ENCODE data around the gene RAB1A. TPM values are rescaled to one million over a fixed set of nuclear protein-coding genes. Genes with fewer than 3 reads are reported as not detected.

Gene RAB1A
- total and polyA plus RNA-seq, 9 of the 15 experiments (the other 6 are each of a cell fraction or from before 2014, with no cell fraction given) = 43.8 to 163 (median 67.7) TPM

DNA sequence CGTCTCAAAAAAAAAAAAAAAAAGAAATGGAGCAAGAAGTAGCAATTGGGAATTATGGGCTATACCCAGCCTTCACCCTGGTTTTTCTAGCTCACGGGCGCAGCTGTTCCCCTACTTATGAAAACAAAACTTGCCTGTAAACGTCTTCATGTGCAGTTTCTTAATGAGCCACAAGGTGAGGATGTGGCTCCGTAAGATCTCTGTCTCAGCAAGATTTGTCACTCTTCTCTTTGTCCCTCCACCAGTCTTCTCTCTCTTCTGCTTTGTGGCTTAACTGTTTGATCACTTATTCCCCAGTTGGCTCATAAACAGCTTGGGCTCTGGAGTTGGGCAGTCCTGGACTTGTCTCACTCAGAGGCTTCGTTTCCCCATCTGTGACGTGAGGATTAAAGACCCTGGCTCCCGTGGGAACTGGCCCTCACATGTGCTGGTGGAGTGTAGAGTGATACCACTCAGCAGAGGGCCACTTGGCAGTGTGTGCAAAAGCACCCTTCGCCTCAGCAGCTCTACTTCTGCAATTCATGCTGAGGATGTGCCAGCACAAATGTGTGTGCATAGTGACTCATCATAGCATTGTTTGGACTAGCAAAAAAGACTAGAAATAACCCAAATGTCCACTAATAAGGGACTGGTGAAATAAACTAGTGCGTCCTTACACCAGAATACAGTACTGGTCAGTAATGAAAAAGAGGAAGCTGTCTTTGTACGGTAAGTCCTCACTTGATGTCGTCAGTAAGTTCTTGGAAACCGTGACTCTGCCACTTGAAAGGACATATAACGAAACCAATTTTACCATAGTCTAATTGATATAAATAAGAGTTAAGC lies 65.0 kb downstream of the RAB1A start (continued):
- no peak for TF ChIP-seq PATZ1 (CRISPR knock-in tag; IDR thresholded peaks at IDR 0.05; ENCODE audit: borderline replicate concordance)
- no peak for TF ChIP-seq IFI16 (CRISPR knock-in tag; IDR thresholded peaks at IDR 0.05)
- TF ChIP-seq KAT8 (IDR thresholded peaks at IDR 0.05; ENCODE audit: low read depth) = no peak
- TF ChIP-seq ZNF3 (CRISPR knock-in tag; IDR thresholded peaks at IDR 0.05) = no peak
- TF ChIP-seq, protein P1, sequence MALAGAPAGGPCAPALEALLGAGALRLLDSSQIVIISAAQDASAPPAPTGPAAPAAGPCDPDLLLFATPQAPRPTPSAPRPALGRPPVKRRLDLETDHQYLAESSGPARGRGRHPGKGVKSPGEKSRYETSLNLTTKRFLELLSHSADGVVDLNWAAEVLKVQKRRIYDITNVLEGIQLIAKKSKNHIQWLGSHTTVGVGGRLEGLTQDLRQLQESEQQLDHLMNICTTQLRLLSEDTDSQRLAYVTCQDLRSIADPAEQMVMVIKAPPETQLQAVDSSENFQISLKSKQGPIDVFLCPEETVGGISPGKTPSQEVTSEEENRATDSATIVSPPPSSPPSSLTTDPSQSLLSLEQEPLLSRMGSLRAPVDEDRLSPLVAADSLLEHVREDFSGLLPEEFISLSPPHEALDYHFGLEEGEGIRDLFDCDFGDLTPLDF (CRISPR knock-in tag; IDR thresholded peaks at IDR 0.05) = no peak
- TF ChIP-seq ZNF184 (CRISPR knock-in tag; IDR thresholded peaks at IDR 0.05) = no peak
- TF ChIP-seq RUNX1 (IDR thresholded peaks at IDR 0.05; ENCODE audit: low read depth) = no peak
- no peak for TF ChIP-seq PYGO2 (tag; IDR thresholded peaks at IDR 0.05)
- peak; percentile 40 for TF ChIP-seq DACH1 (IDR thresholded peaks at IDR 0.05; ENCODE audit: partially characterized antibody)
- TF ChIP-seq SLC30A9 (CRISPR knock-in tag; IDR thresholded peaks at IDR 0.05) = no peak
- TF ChIP-seq USF1 (CRISPR knock-in tag; IDR thresholded peaks at IDR 0.05) = no peak
- TF ChIP-seq FOXK2 (conservative IDR thresholded peaks at IDR 0.05 in 1 of 2, IDR thresholded peaks at IDR 0.05 in 1 of 2; ENCODE audit: low read depth in 2 of 2) = peak in 1 of 2 experiments; percentile 38; a peak in 2 of 4 replicates
- no peak for TF ChIP-seq PRPF4 (IDR thresholded peaks at IDR 0.05; ENCODE audit: insufficient read depth, low read depth, low read length, poor library complexity, severe bottlenecking)
- TF ChIP-seq ZBTB1 (CRISPR knock-in tag; IDR thresholded peaks at IDR 0.05; ENCODE audit: borderline replicate concordance, low read depth) = no peak
- TF ChIP-seq POLR2A (conservative IDR thresholded peaks at IDR 0.05) = no peak
- TF ChIP-seq EWSR1 (IDR thresholded peaks at IDR 0.05; ENCODE audit: borderline replicate concordance, low read depth, partially characterized antibody) = no peak
- TF ChIP-seq MTA1 (IDR thresholded peaks at IDR 0.05; ENCODE audit: borderline replicate concordance) = peak; percentile 56; the same call in 1 of the 2 replicates
- peak; percentile 63; the same call in 1 of the 2 replicates for TF ChIP-seq MTA3 (IDR thresholded peaks at IDR 0.05; ENCODE audit: borderline replicate concordance)
- TF ChIP-seq TCF7L2 (IDR thresholded peaks at IDR 0.05; ENCODE audit: low read depth, low read length) = no peak
- no peak for TF ChIP-seq HOXB6 (CRISPR knock-in tag; IDR thresholded peaks at IDR 0.05; ENCODE audit: borderline replicate concordance)
- no peak for TF ChIP-seq GTF2F1 (IDR thresholded peaks at IDR 0.05; ENCODE audit: low read depth, low read length)
- peak; percentile 64 for TF ChIP-seq KDM5B (IDR thresholded peaks at IDR 0.05; ENCODE audit: insufficient replicate concordance, low read depth, low read length)
- no peak; the same call in 1 of the 2 replicates for TF ChIP-seq ZNF589 (CRISPR knock-in tag; IDR thresholded peaks at IDR 0.05; ENCODE audit: low read depth)
- TF ChIP-seq XRCC4 (IDR thresholded peaks at IDR 0.05; ENCODE audit: extremely low read depth, insufficient read depth, insufficient read length) = no peak

All from K562 (cell line).